IMR-90 (cell line): ENCODE measurements around the gene RPS26.

ENCODE experiments used
- BHLHE40 ChIP-seq: fragments of 150-350 bp; IDR thresholded peaks from 2 replicates; pipeline ENCODE4 v1.6.1; 2016; ENCODE audit warnings: mild to moderate bottlenecking, low read depth, low read length
- CEBPB ChIP-seq: IDR thresholded peaks from 2 replicates; pipeline ENCODE4 v1.6.1; 2012; ENCODE audit warnings: low read depth, low read length, improper control_type of control experiment
- CHD1 ChIP-seq: IDR thresholded peaks from 2 replicates; pipeline ENCODE4 v1.6.1; 2012; ENCODE audit warnings: low read depth, low read length, improper control_type of control experiment
- FOS ChIP-seq: fragments of 150-350 bp; IDR thresholded peaks from 2 replicates; pipeline ENCODE4 v1.6.1; 2016; ENCODE audit warnings: low read depth, low read length
- MAZ ChIP-seq: IDR thresholded peaks from 2 replicates; pipeline ENCODE4 v1.6.1; 2012; ENCODE audit warnings: low read depth, mild to moderate bottlenecking, low read length, improper control_type of control experiment, moderate library complexity, borderline replicate concordance
- POLR2A ChIP-seq: IDR thresholded peaks from 2 replicates; pipeline ENCODE4 v1.6.1; 2012; ENCODE audit warnings: mild to moderate bottlenecking, low read depth, low read length
- RAD21 ChIP-seq: IDR thresholded peaks from 2 replicates; pipeline ENCODE4 v1.6.1; 2012; ENCODE audit warnings: low read length, improper control_type of control experiment
- RCOR1 ChIP-seq: IDR thresholded peaks from 2 replicates; pipeline ENCODE4 v1.6.1; 2012; ENCODE audit warnings: mild to moderate bottlenecking, low read length, improper control_type of control experiment; ENCODE audit not compliant: insufficient replicate concordance
- RFX5 ChIP-seq: IDR thresholded peaks from 2 replicates; pipeline ENCODE4 v1.8.0; 2012; ENCODE audit warnings: low read depth, mild to moderate bottlenecking, low read length, moderate library complexity
- SMC3 ChIP-seq: fragments of 150-350 bp; IDR thresholded peaks from 2 replicates; pipeline ENCODE4 v1.6.1; 2016; ENCODE audit warnings: low read depth, mild to moderate bottlenecking, antibody characterized with exemption, low read length, moderate library complexity
- TF ChIP-seq, protein P1 (sequence below): conservative IDR thresholded peaks from 2 replicates; pipeline ENCODE4 v1.5.1; 2012; ENCODE audit warnings: mild to moderate bottlenecking, low read depth, low read length, improper control_type of control experiment

DNA sequence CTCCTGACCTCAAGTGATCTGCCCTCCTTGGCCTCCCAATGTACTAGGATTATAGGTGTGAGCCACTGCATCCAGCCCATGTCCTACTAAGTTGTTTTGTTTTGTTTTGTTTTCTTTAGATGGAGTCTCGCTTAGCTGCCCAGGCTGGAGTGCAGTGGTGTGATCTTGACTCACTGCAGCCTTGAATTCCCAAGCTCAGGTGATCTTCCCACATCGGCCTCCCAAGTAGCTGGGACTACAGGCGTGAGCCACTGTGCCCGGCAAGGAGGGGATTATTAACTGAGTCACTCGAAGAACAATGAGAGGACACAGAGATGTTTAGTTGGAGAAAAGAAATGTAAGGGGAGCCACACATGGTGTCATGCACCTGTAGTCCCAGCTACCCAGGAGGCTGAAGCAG lies 20.3 kb downstream of the RPS26 start:
- TF ChIP-seq MAZ (no peak), BHLHE40 (no peak), FOS (no peak), POLR2A (no peak), RCOR1 (no peak), RAD21 (no peak), RFX5 (no peak), CHD1 (no peak), CEBPB (no peak), SMC3 (no peak)
- TF ChIP-seq, protein P1, sequence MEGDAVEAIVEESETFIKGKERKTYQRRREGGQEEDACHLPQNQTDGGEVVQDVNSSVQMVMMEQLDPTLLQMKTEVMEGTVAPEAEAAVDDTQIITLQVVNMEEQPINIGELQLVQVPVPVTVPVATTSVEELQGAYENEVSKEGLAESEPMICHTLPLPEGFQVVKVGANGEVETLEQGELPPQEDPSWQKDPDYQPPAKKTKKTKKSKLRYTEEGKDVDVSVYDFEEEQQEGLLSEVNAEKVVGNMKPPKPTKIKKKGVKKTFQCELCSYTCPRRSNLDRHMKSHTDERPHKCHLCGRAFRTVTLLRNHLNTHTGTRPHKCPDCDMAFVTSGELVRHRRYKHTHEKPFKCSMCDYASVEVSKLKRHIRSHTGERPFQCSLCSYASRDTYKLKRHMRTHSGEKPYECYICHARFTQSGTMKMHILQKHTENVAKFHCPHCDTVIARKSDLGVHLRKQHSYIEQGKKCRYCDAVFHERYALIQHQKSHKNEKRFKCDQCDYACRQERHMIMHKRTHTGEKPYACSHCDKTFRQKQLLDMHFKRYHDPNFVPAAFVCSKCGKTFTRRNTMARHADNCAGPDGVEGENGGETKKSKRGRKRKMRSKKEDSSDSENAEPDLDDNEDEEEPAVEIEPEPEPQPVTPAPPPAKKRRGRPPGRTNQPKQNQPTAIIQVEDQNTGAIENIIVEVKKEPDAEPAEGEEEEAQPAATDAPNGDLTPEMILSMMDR = no peak
